ENCODE measurements around the gene BRI3BP.
A peak's percentile ranks its signal among the peaks of the same experiment; 100 is the strongest.
"Not testable (repeated sequence)": the region's sequence is repeated elsewhere in the genome, so short reads cannot be mapped to it uniquely, and the experiment has no call there.

BRI3BP gene

GRCh38 chr12:124972211-124972610, 21.2 kb upstream of the BRI3BP start:
- DNase-seq = no peak

- DNase-seq = no peak
These were observed 18.2 kb upstream of the BRI3BP start for GRCh38 chr12:124975276-124975675.

GRCh38 chr12:124976999-124977398, 16.4 kb upstream of the BRI3BP start:
- DNase-seq = no peak

GRCh38 chr12:124979568-124979967, 13.9 kb upstream of the BRI3BP start:
- DNase-seq = no peak

- no peak for DNase-seq
These were observed 13.2 kb upstream of the BRI3BP start for GRCh38 chr12:124980098-124980892.

- DNase-seq = not testable (repeated sequence)
These were observed 6.6 kb upstream of the BRI3BP start for GRCh38 chr12:124986876-124987275.

GRCh38 chr12:124992874-124993625, 395 bp upstream of the BRI3BP start:
- DNase-seq = peak; percentile 28

- no peak for DNase-seq
These were observed 1.1 kb downstream of the BRI3BP start for GRCh38 chr12:124994437-124994975.

GRCh38 chr12:124995200-124995961, 1.9 kb downstream of the BRI3BP start:
- no peak for DNase-seq

- DNase-seq = no peak
These were observed 5.3 kb downstream of the BRI3BP start for GRCh38 chr12:124998705-124999104.

- no peak for DNase-seq
These were observed 8.2 kb downstream of the BRI3BP start for GRCh38 chr12:125001636-125002035.

- DNase-seq = no peak
These were observed 9.6 kb downstream of the BRI3BP start for GRCh38 chr12:125003021-125003420.

GRCh38 chr12:125004621-125005020, 11.2 kb downstream of the BRI3BP start:
- no peak for DNase-seq

GRCh38 chr12:125005652-125006051, 12.2 kb downstream of the BRI3BP start:
- no peak for DNase-seq

GRCh38 chr12:125006365-125006764, 12.9 kb downstream of the BRI3BP start:
- no peak for DNase-seq

GRCh38 chr12:125013816-125014442, 20.5 kb downstream of the BRI3BP start:
- no peak for DNase-seq

GRCh38 chr12:125014526-125014925, 21.1 kb downstream of the BRI3BP start:
- no peak for DNase-seq

- no peak for DNase-seq
These were observed 22.4 kb downstream of the BRI3BP start for GRCh38 chr12:125015680-125016310.

GRCh38 chr12:125017801-125018200, 24.4 kb downstream of the BRI3BP start:
- DNase-seq = no peak

GRCh38 chr12:125018356-125018755, 24.9 kb downstream of the BRI3BP start:
- no peak for DNase-seq

- no peak for DNase-seq
These were observed 27.7 kb downstream of the BRI3BP start for GRCh38 chr12:125021096-125021495.

- DNase-seq = no peak
These were observed 28.3 kb downstream of the BRI3BP start for GRCh38 chr12:125021771-125022170.
